NCI-H1436 (cell line): Measurements from ENCODE around the gene NCAPD2.
"Not testable (repeated sequence)": the region's sequence is repeated elsewhere in the genome, so short reads cannot be mapped to it uniquely, and the experiment has no call there.

Experiments
- DNase-seq: peaks from one replicate; lab custom pipeline; 2025; lab: John Stamatoyannopoulos, UW

The NCAPD2 gene

DNA sequence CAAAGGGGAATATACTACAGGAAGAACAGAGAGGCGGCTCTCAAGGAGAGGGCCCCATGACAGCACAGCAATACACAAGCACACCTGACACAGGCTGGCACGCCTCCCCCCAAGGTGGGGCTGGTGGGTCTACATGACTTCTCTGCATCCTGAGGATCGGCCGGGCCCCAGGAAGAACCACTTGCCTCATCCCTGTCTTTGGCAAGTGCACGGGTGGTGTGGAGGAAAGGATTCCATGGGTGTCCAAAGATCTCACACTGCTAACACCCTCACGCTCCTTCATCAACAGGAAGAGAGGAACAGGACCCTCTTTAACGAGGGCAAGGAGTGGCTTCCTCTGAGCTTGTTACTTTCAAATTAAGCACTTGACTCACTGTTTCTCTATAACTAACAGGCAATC is 30.7 kb upstream of the NCAPD2 start:
- no peak for DNase-seq

DNA sequence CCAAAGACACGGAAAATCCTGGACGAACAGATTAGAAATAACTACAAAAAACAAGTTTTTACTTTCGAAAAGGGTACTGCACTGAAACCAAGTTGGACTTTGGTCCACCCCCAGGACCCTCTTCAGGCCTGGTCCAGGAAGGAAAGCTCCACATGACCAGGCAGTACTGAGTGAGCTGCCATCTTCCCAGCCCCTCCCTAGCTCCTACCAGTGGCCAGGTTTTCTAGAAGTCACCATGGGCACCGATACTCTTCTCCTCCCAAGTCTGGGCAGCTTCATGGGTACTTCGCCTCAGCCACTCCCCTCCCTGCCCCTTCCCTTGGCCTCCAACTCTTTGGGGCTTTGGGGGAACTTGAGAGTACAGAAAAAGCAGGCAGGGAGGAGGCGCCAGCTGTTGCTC is 30.0 kb upstream of the NCAPD2 start:
- no peak for DNase-seq

GRCh38 chr12:6464531-6464930 is 29.4 kb upstream of the NCAPD2 start:
- DNase-seq: no peak

- DNase-seq: peak; percentile 27
Observed at GRCh38 chr12:6465467-6466183, 28.3 kb upstream of the NCAPD2 start.

DNA sequence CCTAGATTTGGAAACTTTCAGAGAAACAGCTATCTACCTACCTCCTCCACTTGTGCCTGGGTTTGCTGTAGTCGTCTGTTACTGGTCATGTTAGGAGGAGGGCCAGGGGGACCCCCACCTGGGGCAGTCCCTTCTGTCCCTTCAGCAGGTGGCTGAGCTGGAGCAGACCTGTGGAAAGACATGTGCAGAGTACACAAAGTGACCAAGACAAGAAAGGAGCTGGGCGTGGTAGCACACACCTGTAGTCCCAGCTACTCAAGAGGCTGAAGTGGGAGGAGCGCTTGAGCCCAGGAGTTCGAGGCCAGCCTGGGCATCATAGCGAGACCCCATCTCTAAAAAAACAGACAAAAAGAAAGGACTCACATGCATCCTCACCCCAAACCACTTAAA is 27.7 kb upstream of the NCAPD2 start:
- DNase-seq: no peak

DNA sequence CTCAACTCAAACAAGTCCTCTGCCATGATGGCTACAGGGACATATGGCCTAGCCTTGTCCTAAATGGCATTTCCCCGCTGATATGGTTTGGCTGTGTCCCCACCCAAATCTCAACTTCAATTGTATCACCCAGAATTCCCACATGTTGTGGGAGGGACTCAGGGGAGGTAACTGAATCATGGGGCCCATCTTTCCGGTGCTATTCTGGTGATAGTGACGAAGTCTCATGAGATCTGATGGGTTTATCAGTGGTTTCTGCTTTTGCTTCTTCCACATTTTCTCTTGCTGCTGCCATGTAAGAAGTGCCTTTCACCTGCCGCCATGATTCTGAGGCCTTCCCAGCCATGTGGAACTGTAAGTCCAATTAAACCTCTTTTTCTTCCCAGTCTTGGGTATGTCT is 27.2 kb upstream of the NCAPD2 start:
- DNase-seq: not testable (repeated sequence)

- not testable (repeated sequence) for DNase-seq
Observed at GRCh38 chr12:6467571-6468282, 26.2 kb upstream of the NCAPD2 start.

DNA sequence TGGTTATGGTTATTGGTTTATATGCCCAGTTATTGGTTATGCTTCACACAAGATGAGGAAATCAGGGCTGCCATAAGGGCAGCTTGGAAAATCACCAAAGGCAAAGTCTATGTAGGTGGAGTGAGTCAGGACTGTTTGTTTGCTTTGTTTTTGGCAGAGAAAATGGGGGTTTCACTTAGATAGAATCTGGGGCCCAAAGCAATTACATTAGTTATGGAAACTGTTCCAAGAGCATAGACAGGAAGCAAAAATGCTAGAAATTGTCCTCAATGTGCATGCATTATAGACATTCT is 25.7 kb upstream of the NCAPD2 start:
- no peak for DNase-seq

- DNase-seq: no peak
Observed at GRCh38 chr12:6469092-6469491, 24.8 kb upstream of the NCAPD2 start.

GRCh38 chr12:6469609-6470374 is 24.1 kb upstream of the NCAPD2 start:
- no peak for DNase-seq

GRCh38 chr12:6470375-6471163 is 23.3 kb upstream of the NCAPD2 start, which contains the start of gene VAMP1:
Gene VAMP1 (minus strand): TSS chr12:6470677. CDS start chr12:6470531, 146 bp downstream.
- peak; percentile 95 for DNase-seq

- DNase-seq: no peak
Observed at GRCh38 chr12:6471989-6472360, 21.9 kb upstream of the NCAPD2 start.

DNA sequence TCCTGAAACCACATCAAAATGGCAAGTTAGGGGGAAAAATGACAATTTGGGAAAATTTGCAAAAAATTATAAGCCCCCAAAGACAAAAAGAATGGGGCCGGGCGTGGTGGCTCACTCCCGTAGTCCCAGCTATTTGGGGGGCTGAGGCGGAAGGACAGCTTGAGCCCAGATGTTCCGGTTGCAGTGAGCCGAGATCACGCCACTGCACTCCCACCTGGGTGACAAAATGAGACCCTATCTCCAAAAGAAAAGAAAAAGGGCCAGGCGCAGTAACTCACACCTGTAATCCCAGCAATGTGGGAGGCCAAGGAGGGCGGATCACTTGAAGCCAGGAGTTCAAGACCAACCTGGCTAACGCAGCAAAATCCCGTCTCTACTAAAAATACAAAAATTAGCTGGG is 21.4 kb upstream of the NCAPD2 start:
- no peak for DNase-seq

- DNase-seq: not testable (repeated sequence)
Observed at GRCh38 chr12:6475233-6475975, 18.5 kb upstream of the NCAPD2 start.

GRCh38 chr12:6476489-6476888 is 17.4 kb upstream of the NCAPD2 start:
- no peak for DNase-seq

DNA sequence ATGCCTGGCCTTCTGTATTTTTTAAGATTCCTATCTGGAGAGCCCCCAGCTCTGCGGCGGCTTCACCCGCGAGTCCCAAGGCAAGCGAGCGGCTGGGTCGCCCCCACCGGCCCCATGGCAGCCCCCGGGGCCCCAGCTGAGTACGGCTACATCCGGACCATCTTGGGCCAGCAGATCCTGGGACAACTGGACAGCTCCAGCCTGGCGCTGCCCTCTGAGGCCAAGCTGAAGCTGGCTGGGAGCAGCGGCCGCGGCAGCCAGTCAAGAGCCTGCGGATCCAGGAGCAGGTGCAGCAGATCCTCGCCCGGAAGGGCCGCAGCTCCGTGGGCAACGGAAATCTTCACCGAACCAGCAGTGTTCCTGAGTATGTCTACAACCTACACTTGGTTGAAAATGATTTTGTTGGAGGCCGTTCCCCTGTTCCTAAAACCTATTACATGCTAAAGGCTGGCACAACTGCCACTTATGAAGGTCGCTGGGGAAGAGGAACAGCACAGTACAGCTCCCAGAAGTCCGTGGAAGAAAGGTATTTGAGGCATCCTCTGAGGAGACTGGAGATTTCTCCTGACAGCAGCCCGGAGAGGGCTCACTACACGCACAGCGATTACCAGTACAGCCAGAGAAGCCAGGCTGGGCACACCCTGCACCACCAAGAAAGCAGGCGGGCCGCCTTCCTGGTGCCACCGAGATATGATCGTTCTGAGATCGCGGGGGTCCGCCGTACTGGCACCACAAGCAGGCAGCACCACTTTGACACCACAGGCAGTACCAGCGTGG is 16.1 kb upstream of the NCAPD2 start:
- not testable (repeated sequence) for DNase-seq

DNA sequence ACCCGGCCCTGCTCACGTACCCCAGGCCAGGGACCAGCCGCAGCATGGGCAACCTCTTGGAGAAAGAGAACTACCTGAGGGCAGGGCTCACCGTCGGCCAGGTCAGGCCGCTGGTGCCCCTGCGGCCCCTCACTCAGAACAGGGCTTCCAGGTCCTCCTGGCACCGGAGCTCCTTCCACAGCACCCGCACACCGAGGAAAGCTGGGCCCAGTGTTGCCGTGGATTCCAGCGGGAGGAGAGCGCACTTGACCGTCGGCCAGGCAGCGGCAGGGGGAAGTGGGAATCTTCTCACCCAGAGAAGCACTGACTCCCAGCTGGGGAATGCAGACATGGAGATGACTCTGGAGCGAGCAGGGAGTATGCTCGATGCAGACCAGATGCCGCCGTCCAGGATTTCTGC is 15.5 kb upstream of the NCAPD2 start:
- DNase-seq: no peak

DNA sequence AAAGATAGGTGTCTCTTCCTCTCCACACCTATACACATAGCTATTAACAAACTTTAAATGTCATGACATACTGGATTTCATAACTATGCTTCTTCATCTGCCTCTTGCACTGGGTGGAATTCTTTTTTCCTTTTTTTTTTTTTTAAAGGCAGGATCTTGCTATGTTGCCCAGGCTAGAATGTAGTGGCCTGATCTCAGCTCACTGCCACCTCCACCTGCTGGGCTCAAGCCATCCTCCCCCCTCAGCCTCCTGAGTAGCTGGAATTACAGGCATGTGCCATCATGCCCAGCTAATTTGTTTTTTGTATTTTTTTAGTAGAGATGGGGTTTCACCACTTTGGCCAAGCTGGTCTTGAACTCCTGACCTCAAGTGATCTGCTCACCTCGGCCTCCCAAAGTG is 5.7 kb upstream of the NCAPD2 start:
- no peak for DNase-seq

- no peak for DNase-seq
Observed at GRCh38 chr12:6489449-6489848, 4.5 kb upstream of the NCAPD2 start.

DNA sequence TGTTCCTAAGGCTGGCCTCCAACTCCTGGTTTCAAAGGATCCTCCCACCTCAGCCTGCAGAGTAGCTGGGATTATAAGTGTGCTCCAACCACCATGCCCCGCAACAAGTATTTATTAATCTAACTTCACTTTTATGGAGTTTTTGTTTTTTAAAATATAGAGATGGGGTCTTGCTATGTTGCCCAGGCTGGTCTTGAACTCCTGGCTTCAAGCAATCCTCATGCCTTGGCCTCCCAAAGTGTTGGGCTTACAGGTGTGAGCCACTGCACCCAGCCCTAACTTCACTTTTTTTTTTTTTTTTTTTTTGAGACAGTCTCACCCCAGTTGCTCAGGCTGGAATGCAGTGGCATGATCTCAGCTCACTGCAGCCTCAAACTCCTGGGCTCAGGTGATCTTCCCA is 3.2 kb upstream of the NCAPD2 start:
- not testable (repeated sequence) for DNase-seq
